NCI-H748 treated with DMSO at 0.1 percent for 48 hours (cell line): Measurements from ENCODE around the gene BRAT1.
A peak's percentile ranks its signal among the peaks of the same experiment; 100 is the strongest.
"Not testable (repeated sequence)": the region's sequence is repeated elsewhere in the genome, so short reads cannot be mapped to it uniquely, and the experiment has no call there.

Experiments
- DNase-seq: peaks from one replicate; lab custom pipeline; 2025; lab: John Stamatoyannopoulos, UW

Gene BRAT1

GRCh38 chr7:2555121-2556052 lies at the start of gene BRAT1:
Gene BRAT1 (minus strand): TSS chr7:2555524. CDS start chr7:2554431, 1,093 bp downstream.
- peak; percentile 95 for DNase-seq

GRCh38 chr7:2604608-2605174 lies 49.4 kb upstream of the BRAT1 start:
- no peak for DNase-seq

- no peak for DNase-seq
Observed at GRCh38 chr7:2603044-2603965, 48.0 kb upstream of the BRAT1 start.

GRCh38 chr7:2602406-2603043 lies 47.2 kb upstream of the BRAT1 start:
- DNase-seq, result no peak

- DNase-seq, result no peak
Observed at GRCh38 chr7:2601907-2602306, 46.6 kb upstream of the BRAT1 start.

- DNase-seq, result no peak
Observed at GRCh38 chr7:2601065-2601464, 45.7 kb upstream of the BRAT1 start.

- no peak for DNase-seq
Observed at GRCh38 chr7:2598154-2598823, 43.0 kb upstream of the BRAT1 start.

- no peak for DNase-seq
Observed at GRCh38 chr7:2597273-2597640, 41.9 kb upstream of the BRAT1 start.

GRCh38 chr7:2596464-2597272 lies 41.3 kb upstream of the BRAT1 start:
- no peak for DNase-seq

- DNase-seq, result no peak
Observed at GRCh38 chr7:2595258-2595860, 40.0 kb upstream of the BRAT1 start.

- no peak for DNase-seq
Observed at GRCh38 chr7:2594599-2594998, 39.3 kb upstream of the BRAT1 start.

- DNase-seq, result no peak
Observed at GRCh38 chr7:2593036-2593727, 37.9 kb upstream of the BRAT1 start.

GRCh38 chr7:2592375-2592865 lies 37.1 kb upstream of the BRAT1 start:
- no peak for DNase-seq

GRCh38 chr7:2589941-2590340 lies 34.6 kb upstream of the BRAT1 start:
- not testable (repeated sequence) for DNase-seq

GRCh38 chr7:2589341-2589740 lies 34.0 kb upstream of the BRAT1 start:
- no peak for DNase-seq

- no peak for DNase-seq
Observed at GRCh38 chr7:2587778-2588177, 32.5 kb upstream of the BRAT1 start.

- no peak for DNase-seq
Observed at GRCh38 chr7:2587134-2587533, 31.8 kb upstream of the BRAT1 start.

- no peak for DNase-seq
Observed at GRCh38 chr7:2586326-2587020, 31.1 kb upstream of the BRAT1 start.

- no peak for DNase-seq
Observed at GRCh38 chr7:2585446-2585845, 30.1 kb upstream of the BRAT1 start.
